C4-2B (cell line): Measurements from ENCODE around the gene CD44.

Experiments
- CTCF ChIP-seq: fragments of 450-650 bp; conservative IDR thresholded peaks from 2 replicates; pipeline ENCODE4 v1.5.1; 2017; ENCODE audit warnings: mild to moderate bottlenecking
- ZFX ChIP-seq: fragments of 450-650 bp; IDR thresholded peaks from 2 replicates; pipeline ENCODE4 v1.6.1; 2017

- TF ChIP-seq CTCF (no peak), ZFX (no peak)
These were observed 58.3 kb downstream of the CD44 start for GRCh38 chr11:35197292-35197691.
